Measurements from ENCODE around the gene PPP2R5C. TPM values are rescaled to one million over a fixed set of nuclear protein-coding genes. Genes with fewer than 3 reads are reported as not detected.

PPP2R5C gene
- total RNA-seq, 1 experiment from 2014 or later, result 93.0 TPM

- no peak overlapping the region for H2AK5ac ChIP-seq (ENCODE audit: insufficient read length, low read length)
- H3K23me2 ChIP-seq (ENCODE audit: insufficient read length, low read depth, low read length, poor library complexity, severe bottlenecking), result no peaks in the 10 kb centered on the region
- no peak overlapping the region for H2BK15ac ChIP-seq (ENCODE audit: low read depth, low read length)
- peaks cover 3% of the 10 kb centered on the region; the same call in 1 of the 2 replicates for H3K4me1 ChIP-seq (ENCODE audit: insufficient read depth, low read length)
- DNase-seq, result no peak
- no peak overlapping the region for H3K27ac Mint-ChIP-seq
- no peaks in the 10 kb centered on the region for H3K79me2 ChIP-seq (ENCODE audit: insufficient read depth, low read length)
- H3K4ac ChIP-seq (ENCODE audit: low read depth, low read length), result no peak overlapping the region
- no peaks in the 10 kb centered on the region for H3K36me3 Mint-ChIP-seq (ENCODE audit: insufficient read depth in 1 of 3, low read depth in 3 of 3)
- no peaks in the 10 kb centered on the region for H3K79me1 ChIP-seq (ENCODE audit: insufficient read depth, low read depth, low read length, poor library complexity, severe bottlenecking)
- no peak overlapping the region for H3K4me2 ChIP-seq (ENCODE audit: insufficient read depth, insufficient read length, low read length)
- H3K18ac ChIP-seq (ENCODE audit: insufficient read length, low read depth, low read length), result no peak overlapping the region
- no peak overlapping the region for H3K27ac ChIP-seq (ENCODE audit: insufficient read length, low read depth, low read length)
- peaks cover 18 to 28% of the 10 kb centered on the region in 2 experiments for H3K4me1 Mint-ChIP-seq
- no peak for TF ChIP-seq CTCF (conservative IDR thresholded peaks at IDR 0.05)
- H3K9me3 ChIP-seq (ENCODE audit: control insufficient read depth, low read depth, low read length), result no peaks in the 10 kb centered on the region
- H2AFZ ChIP-seq (ENCODE audit: low read length), result no peak overlapping the region
- H4K91ac ChIP-seq (ENCODE audit: insufficient read length, low read depth, low read length), result no peak overlapping the region
- no peak overlapping the region for H3K56ac ChIP-seq (ENCODE audit: insufficient read length, low read depth, low read length)
- no peak overlapping the region for H3K14ac ChIP-seq (ENCODE audit: insufficient read depth, low read length)
- H2BK120ac ChIP-seq (ENCODE audit: low read depth, low read length, poor library complexity, severe bottlenecking), result no peak overlapping the region
- WGBS (ENCODE audit: extremely low coverage, insufficient read length, low lambda C conversion rate), result no CpG with 5 or more reads among the region's 7 CpGs
- no peak overlapping the region for H3K9ac ChIP-seq (ENCODE audit: extremely low read depth, insufficient read length, low read length)
- no peak overlapping the region for H2BK5ac ChIP-seq (ENCODE audit: insufficient read length, low read length)
- no peaks in the 10 kb centered on the region; the same call in none of the 2 replicates for H3K27me3 Mint-ChIP-seq (ENCODE audit: low read depth)
- no peaks in the 10 kb centered on the region for H4K20me1 ChIP-seq (ENCODE audit: control insufficient read depth, insufficient read depth, insufficient read length)
- no peak overlapping the region for H3T11ph ChIP-seq (ENCODE audit: low read length)
- no peak overlapping the region for H4K8ac ChIP-seq (replicated peaks; ENCODE audit: insufficient read length, low read depth, low read length)
- peaks cover 0 to 5% of the 10 kb centered on the region in 2 experiments; a peak in 1 of 5 replicates for H3K9me3 Mint-ChIP-seq
- no peak overlapping the region for H2BK12ac ChIP-seq (ENCODE audit: insufficient read length, low read depth, low read length)
- H3K23ac ChIP-seq (ENCODE audit: insufficient read length, low read depth, low read length), result no peak overlapping the region
- no peak overlapping the region for H4K5ac ChIP-seq (ENCODE audit: insufficient read length, low read depth, low read length)
- no peak overlapping the region for H3K4me3 Mint-ChIP-seq
- H3K27me3 ChIP-seq (ENCODE audit: insufficient read depth, low read length), result no peaks in the 10 kb centered on the region
- H2BK20ac ChIP-seq (ENCODE audit: low read depth, low read length, poor library complexity, severe bottlenecking), result no peak overlapping the region
Measured at GRCh38 chr14:101727611-101728366, 33.7 kb upstream of the PPP2R5C start.
